IgD-negative memory B cell (primary cell): Measurements from ENCODE around the gene CIC. TPM values are rescaled to one million over a fixed set of nuclear protein-coding genes. Genes with fewer than 3 reads are reported as not detected.

Source experiments
- H3K27ac Mint-ChIP-seq, 3 donors: one replicate each; pipeline ENCODE4 v1.8.0; 2020 to 2022; ENCODE audit warnings: mild to moderate bottlenecking in 3 of 3, mixed read lengths in 3 of 3, moderate library complexity in 1 of 3
- H3K27me3 Mint-ChIP-seq: one replicate; pipeline ENCODE4 v1.8.0; 2021; ENCODE audit warnings: mixed read lengths
- H3K36me3 Mint-ChIP-seq: one replicate; pipeline ENCODE4 v1.8.0; 2020; ENCODE audit warnings: mild to moderate bottlenecking, mixed read lengths
- H3K4me1 Mint-ChIP-seq, 3 donors: one replicate each; pipeline ENCODE4 v1.8.0; 2020 to 2022; ENCODE audit warnings: mixed read lengths in 3 of 3, mild to moderate bottlenecking in 1 of 3
- H3K4me3 Mint-ChIP-seq, 4 donors: one replicate each; pipeline ENCODE4 v1.8.0; 2020 to 2022; ENCODE audit warnings: mild to moderate bottlenecking in 4 of 4, mixed read lengths in 4 of 4, moderate library complexity in 3 of 4
- H3K9me3 Mint-ChIP-seq, 3 donors: one replicate each; pipeline ENCODE4 v1.8.0; 2020 to 2021; ENCODE audit warnings: mixed read lengths in 3 of 3, mild to moderate bottlenecking in 1 of 3
- polyA plus RNA-seq: library from polyadenylated mRNA; unstranded; fragments of 300-500 nt; fragmentation: Illumina TruSeq; gene quantifications from one replicate; pipeline ENCODE4 v1.2.3, GENCODE V29; 2021

Gene CIC
- polyA plus RNA-seq, 1 donor from 2014 or later, result 4.5 TPM

DNA sequence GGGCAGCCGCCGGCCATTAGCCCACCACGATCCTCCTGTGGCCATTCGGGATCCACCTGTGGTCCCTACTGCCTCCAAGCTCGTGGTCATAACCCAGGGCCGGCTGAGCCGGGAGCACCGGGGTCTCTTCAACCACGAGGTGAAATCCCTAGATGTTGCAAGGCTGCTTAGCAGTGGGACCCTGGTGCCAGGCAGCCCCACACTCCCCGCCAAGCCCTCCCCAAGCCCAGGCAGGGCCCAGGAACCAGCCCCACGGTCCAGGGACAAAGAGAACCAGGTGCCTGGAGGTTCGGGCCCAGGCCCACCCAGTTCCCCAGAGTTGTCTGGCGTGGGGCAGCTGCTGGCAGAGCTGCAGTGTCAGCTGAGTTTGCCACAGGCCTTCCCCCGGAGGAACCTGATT, 40.6 kb downstream of the CIC start:
- Mint-ChIP-seq H3K27ac (no peak overlapping the region), H3K9me3 (no peaks in the 10 kb centered on the region), H3K4me1 (peaks cover 0 to 2% (median 2%) of the 10 kb centered on the region in 3 donors), H3K27me3 (peaks cover 19% of the 10 kb centered on the region), H3K36me3 (no peaks in the 10 kb centered on the region), H3K4me3 (no peak overlapping the region)

DNA sequence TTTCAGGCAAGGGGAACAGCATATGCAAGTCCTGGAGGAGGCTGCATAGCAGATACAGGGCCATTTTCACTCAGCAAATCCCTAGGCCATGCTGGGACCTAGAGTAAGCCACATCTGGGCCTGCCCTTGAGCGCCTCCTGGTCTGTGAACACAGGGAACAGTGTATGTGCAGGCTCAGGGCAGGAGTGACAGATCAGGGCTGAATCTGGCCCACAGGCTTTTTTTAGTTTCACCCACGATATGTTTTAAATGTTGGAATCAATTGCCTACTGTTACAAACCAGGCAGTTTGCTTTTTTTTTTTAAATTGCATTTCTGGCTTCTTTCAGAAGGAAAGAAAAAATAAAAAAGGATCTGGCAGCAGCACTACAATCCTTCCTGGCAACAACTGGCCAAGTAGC, 42.6 kb downstream of the CIC start:
- Mint-ChIP-seq H3K9me3 (no peaks in the 10 kb centered on the region), H3K36me3 (no peaks in the 10 kb centered on the region), H3K4me1 (peaks cover 0 to 2% (median 2%) of the 10 kb centered on the region in 3 donors), H3K27ac (no peak overlapping the region), H3K4me3 (peak overlapping the region in 1 of 4 donors; percentile 47), H3K27me3 (peaks cover 22% of the 10 kb centered on the region)

DNA sequence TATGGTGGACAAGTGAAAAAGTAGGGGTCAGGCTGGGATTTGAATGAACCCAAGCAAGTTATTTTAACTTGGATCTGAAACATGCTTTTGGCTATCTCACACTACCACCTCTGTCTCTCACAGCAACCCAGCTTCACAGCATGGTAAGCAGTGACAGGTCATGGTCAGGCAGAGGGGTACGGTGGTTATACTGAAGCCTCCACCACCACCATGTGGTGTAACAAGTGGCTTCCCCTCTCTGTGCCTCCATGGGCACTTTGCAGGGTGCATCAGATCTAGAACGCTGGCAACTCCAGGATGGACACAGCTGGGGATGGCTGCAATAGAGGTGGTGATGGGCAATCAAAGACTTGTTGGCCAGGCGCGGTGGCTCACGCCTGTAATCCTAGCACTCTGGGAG, 43.3 kb downstream of the CIC start:
- H3K36me3 Mint-ChIP-seq, result no peaks in the 10 kb centered on the region
- peaks cover 22% of the 10 kb centered on the region for H3K27me3 Mint-ChIP-seq
- no peaks in the 10 kb centered on the region for H3K9me3 Mint-ChIP-seq
- no peak overlapping the region for H3K27ac Mint-ChIP-seq
- peak overlapping the region in 3 of 4 donors; percentile 13 to 74 (median 73) for H3K4me3 Mint-ChIP-seq
- H3K4me1 Mint-ChIP-seq, result peaks cover 0 to 7% (median 4%) of the 10 kb centered on the region in 3 donors

DNA sequence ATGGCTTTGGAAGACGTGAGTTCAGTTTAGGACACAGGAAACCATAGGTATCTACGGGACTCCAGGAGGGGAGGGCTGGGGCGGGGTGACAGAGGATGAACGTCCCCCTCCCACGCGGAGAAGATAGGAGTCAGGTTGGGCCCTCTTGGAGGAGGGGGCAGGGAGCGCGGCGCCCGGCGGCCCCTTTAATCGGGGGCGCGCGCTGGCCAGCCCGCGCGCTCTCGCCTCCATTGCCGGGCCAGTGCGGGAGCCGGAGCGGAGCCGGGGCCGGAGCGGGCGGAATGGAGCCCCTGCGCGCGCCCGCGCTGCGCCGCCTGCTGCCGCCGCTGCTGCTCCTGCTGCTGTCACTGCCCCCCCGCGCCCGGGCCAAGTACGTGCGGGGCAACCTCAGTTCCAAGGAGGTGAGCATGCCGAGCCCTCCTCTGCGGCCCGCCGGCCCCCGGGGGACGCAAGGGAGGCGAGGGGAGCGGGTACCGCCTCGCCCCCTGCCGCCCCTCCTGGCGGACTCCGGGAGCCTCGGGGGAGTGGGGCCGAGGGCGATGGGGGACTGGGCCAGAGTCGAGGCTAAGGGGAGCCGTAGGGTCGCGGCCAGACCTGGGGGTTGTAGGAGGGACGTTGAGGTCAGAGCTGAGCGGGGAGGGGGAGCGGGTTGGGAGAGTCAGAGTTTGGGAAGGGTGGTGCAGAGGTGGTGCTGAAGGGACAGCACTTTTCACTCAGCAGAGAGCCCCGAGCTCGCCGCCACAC, 44.2 kb downstream of the CIC start, which contains the start of gene TMEM145:
TMEM145 (plus strand) TSS at position 214 of the 744 bp plus-strand sequence; CDS start at position 282, 68 bp downstream.
- Mint-ChIP-seq H3K4me1 (peaks cover 0 to 8% (median 4%) of the 10 kb centered on the region in 3 donors), H3K36me3 (no peaks in the 10 kb centered on the region), H3K27me3 (peaks cover 22% of the 10 kb centered on the region), H3K4me3 (peak within 1 kb of the TSS; percentile 13 to 91 (median 69)), H3K27ac (peak within 1 kb of the TSS in 1 of 3 donors; percentile 71), H3K9me3 (no peaks in the 10 kb centered on the region)

DNA sequence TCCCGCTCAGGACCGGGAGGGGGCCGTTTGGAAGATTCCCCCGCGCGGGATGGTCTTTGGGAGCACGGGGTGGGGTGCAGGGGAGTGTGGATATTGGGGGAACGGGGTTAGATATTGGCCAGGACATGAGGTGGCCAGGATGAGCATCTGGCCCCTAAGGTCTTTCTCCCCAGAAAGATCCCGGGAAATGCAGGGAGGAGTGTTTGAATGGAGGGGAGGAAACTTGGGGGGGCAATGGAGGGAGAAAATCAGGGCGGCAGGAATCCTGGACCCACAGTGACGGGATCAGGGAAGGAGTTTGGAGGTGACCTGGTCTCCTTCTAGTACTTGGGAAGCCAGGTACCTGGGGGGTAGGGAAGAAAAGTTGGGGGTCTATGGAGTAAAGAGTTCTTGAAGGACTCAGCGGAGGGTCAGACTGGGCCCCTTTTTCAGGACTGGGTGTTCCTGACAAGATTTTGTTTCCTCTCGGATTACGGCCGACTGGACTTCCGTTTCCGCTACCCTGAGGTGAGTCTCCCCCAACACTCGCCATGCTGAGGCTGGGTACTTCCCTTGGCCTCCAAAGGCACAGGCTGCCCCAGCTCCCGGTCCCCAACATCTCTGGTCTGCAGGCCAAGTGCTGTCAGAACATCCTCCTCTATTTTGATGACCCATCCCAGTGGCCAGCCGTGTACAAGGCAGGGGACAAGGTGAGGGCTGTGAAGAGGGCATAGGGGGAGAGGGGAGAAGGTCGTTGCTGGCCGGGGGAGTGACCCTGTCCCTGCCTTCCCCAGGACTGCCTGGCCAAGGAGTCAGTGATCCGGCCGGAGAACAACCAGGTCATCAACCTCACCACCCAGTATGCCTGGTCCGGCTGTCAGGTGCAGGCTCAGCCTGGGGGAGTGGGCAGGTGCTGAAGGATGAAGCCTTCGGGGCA, 45.0 kb downstream of the CIC start:
- H3K36me3 Mint-ChIP-seq, result no peaks in the 10 kb centered on the region
- H3K27ac Mint-ChIP-seq, result peak overlapping the region in 1 of 3 donors; percentile 71
- peaks cover 22% of the 10 kb centered on the region for H3K27me3 Mint-ChIP-seq
- H3K9me3 Mint-ChIP-seq, result no peaks in the 10 kb centered on the region
- H3K4me1 Mint-ChIP-seq, result peaks cover 0 to 7% (median 4%) of the 10 kb centered on the region in 3 donors
- peak overlapping the region in 3 of 4 donors; percentile 28 to 81 (median 65) for H3K4me3 Mint-ChIP-seq

DNA sequence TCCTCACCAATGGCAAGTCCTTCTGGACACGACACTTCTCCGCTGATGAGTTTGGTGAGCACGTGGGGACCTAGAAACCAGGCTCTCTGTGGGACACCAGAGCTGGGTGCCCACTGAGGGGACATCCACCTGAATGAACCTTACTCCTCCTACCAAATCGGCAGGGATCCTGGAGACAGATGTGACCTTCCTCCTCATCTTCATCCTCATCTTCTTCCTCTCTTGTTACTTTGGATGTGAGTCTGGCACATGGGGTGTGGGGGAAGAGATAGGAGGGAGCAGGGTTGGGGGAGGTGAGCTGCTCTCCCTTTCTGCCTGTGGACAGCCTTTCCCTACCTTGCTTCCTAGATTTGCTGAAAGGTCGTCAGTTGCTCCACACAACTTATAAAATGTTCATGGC, 46.0 kb downstream of the CIC start:
- H3K27me3 Mint-ChIP-seq, result peaks cover 22% of the 10 kb centered on the region
- H3K9me3 Mint-ChIP-seq, result no peaks in the 10 kb centered on the region
- peaks cover 0 to 7% (median 4%) of the 10 kb centered on the region in 3 donors for H3K4me1 Mint-ChIP-seq
- no peaks in the 10 kb centered on the region for H3K36me3 Mint-ChIP-seq
- peak overlapping the region in 1 of 4 donors; percentile 77 for H3K4me3 Mint-ChIP-seq
- H3K27ac Mint-ChIP-seq, result no peak overlapping the region

DNA sequence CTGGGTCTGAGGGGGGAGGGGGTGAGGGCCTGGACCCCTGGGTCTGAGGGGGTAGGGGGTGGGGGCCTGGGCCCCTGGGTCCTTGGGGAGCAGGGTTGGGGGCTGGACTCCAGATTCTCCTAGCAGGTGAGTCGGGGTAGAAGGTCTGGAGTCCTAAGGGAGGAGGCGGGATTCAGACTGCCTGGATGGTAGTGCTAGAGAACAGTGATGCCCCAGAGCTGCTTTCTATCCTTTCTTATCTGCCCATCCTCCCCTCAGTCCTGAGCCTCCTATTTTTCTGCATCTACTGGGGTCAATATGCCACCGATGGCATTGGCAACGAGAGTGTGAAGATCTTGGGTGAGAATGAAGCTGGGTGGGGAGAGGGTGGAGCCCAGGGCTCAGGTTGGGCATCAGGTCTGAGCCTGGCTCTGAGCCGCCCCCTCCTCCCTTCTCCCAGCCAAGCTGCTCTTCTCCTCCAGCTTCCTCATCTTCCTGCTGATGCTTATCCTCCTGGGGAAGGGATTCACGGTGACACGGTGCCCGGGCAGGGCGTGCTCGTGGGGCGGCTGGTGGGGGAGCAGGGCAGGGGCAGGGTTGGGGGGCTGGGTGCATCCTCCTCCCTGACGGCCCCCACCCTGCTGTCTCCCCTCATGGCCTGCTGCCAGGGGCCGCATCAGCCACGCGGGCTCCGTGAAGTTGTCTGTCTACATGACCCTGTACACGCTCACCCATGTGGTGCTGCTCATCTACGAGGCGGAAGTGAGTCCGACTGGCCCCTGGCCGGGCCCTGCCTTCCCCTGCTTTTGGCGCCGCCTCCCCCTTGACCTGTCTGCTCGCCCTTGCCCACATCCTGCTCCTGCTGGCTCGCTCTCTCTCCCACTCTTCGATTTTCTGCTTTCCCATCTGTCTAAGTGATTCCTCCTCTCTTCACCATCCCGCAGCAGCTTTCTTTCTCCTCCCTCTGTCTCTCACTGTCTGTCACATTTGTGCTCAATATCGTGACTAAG, 47.5 kb downstream of the CIC start:
- Mint-ChIP-seq H3K36me3 (no peaks in the 10 kb centered on the region), H3K27ac (no peak overlapping the region), H3K4me3 (peak overlapping the region in 2 of 4 donors; percentile 39 to 66), H3K27me3 (peaks cover 21% of the 10 kb centered on the region), H3K4me1 (peaks cover 0 to 8% (median 4%) of the 10 kb centered on the region in 3 donors), H3K9me3 (no peaks in the 10 kb centered on the region)

DNA sequence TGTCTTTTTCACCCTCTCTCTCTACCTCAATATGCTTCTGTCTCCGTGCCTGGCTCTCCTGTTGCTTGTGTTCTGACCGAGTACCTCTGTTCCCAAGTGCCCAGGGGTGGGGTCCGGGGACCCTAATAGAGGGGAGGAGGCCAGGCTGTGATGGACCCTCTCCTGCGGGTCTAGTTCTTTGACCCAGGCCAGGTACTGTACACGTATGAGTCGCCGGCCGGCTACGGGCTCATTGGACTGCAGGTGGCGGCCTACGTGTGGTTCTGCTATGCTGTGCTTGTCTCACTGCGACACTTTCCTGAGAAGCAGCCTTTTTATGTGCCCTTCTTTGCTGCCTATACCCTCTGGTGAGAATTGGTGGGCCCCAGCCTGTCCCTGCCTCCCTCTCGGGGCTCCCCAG, 48.5 kb downstream of the CIC start:
- Mint-ChIP-seq H3K27me3 (peaks cover 17% of the 10 kb centered on the region), H3K27ac (no peak overlapping the region), H3K36me3 (no peaks in the 10 kb centered on the region), H3K4me3 (peak overlapping the region in 1 of 4 donors; percentile 39), H3K9me3 (no peaks in the 10 kb centered on the region), H3K4me1 (peaks cover 0 to 8% (median 4%) of the 10 kb centered on the region in 3 donors)

DNA sequence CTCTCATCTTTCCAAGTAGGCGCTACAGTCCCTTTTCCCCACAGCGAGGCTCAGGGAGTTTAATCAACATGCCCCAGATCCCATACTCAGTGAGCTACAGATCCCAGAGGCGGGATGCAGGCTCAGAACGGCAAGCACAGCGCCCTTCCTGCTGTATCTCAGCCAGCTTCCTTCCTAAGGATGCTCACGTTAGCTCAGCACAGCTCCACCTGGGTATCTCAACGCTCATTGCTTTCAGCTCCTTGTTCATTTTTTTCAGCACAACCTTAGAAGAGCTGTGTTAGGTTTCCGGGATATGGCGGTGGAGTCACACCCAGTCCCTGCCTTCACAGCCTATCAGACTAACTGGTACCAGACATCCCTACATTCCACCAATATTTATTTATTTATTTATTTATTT, 53.3 kb downstream of the CIC start:
- Mint-ChIP-seq H3K4me3 (no peak overlapping the region), H3K27me3 (peaks cover 12% of the 10 kb centered on the region), H3K36me3 (no peaks in the 10 kb centered on the region), H3K4me1 (peaks cover 13 to 21% (median 13%) of the 10 kb centered on the region in 3 donors), H3K9me3 (no peaks in the 10 kb centered on the region), H3K27ac (no peak overlapping the region)

DNA sequence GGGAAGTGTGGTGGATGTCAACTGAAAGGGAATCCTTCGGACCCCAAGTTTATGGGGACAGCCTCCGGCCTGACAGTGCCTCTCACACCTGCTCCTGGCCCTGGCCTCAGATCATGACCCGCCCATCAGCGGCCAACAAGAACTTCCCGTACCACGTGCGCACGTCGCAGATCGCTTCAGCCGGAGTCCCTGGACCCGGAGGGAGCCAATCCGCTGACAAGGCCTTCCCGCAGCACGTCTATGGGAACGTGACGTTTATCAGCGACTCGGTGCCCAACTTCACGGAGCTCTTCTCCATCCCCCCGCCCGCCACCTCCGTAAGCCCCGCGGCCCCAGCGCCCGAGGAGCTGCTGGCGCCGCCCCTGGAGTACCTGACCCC, 54.4 kb downstream of the CIC start:
- H3K4me3 Mint-ChIP-seq, result peak overlapping the region; percentile 33 to 79 (median 56)
- no peak overlapping the region for H3K27ac Mint-ChIP-seq

DNA sequence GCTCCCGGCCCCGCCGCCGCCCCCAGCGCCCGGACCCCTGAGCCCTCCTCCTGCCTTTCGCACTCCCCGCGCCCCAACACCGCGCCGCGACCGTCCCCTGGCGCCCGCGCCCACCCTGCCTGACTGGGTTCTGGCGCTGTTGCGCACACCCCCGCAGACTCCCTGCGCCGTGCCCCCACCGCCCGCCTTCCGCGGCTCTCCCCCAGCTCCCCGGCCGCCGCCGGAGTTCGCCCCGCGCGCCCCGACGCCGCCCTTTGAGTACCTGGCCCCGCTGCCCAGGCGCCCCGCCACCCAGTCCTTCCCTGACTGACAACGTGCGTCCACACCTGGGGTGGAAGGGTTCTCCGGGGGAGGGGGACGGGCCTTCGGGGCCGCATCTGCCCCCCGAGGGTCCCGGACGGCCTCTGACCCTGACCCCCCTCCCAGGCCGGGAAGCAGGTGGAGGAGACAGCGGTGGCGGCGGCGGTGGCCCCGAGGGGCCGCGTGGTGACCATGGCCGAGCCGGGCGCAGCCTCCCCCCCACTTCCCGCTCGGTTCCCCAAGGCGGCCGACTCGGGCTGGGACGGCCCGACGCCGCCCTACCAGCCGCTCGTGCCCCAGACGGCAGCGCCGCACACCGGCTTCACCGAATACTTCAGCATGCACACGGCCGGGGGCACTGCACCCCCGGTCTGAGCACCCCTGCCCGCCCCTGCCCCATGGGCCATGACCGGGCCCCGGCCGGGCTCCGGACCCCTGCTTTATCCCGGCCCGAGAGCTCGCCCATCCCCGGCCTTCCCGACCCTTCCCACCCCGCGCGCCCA, 55.0 kb downstream of the CIC start:
- Mint-ChIP-seq H3K27ac (no peak overlapping the region), H3K9me3 (no peaks in the 10 kb centered on the region), H3K36me3 (no peaks in the 10 kb centered on the region), H3K4me3 (peak overlapping the region in 3 of 4 donors; percentile 72 to 96 (median 93)), H3K4me1 (peaks cover 11 to 22% (median 19%) of the 10 kb centered on the region in 3 donors), H3K27me3 (peaks cover 12% of the 10 kb centered on the region)

More for the DNA sequence above, 54.4 kb downstream of the CIC start:
- no peaks in the 10 kb centered on the region for H3K36me3 Mint-ChIP-seq
- peaks cover 12% of the 10 kb centered on the region for H3K27me3 Mint-ChIP-seq
- H3K9me3 Mint-ChIP-seq, result no peaks in the 10 kb centered on the region
- H3K4me1 Mint-ChIP-seq, result peaks cover 11 to 22% (median 19%) of the 10 kb centered on the region in 3 donors

DNA sequence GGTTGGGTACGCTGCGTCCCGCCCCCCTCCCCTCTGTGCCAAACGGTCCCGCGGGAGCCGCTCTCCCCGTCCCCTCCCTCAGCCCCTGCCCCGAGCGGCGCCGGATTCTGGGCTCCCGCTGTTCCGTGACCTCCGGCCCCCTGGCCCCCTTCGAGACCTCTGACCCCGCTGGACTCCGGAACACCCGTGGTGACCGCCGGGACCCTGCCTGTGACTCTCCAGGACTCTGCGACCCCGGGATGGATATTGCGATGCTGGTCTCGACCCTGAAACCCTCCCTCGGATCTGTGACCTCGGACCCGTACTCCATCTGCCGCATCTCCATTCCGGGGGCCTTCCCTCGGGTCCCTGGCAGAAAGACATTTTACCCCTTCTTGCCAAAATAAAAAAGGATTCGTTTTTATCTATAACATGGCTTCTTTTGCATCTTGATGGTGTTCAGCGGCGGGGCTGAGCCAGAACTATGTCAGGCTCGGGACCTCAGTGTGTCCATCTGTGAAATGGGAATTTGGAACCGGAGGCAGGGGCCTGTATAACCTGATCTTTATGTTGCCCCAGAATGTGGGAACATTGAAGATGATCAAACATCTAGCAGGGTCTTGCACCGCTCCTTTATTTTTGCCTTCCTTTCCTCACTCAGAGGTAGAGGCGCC, 55.7 kb downstream of the CIC start:
- Mint-ChIP-seq H3K27me3 (peaks cover 12% of the 10 kb centered on the region), H3K4me1 (peaks cover 15 to 22% (median 22%) of the 10 kb centered on the region in 3 donors), H3K4me3 (peak overlapping the region; percentile 90 to 97 (median 94)), H3K27ac (peak overlapping the region; percentile 51 to 89 (median 82)), H3K36me3 (no peaks in the 10 kb centered on the region), H3K9me3 (no peaks in the 10 kb centered on the region)

DNA sequence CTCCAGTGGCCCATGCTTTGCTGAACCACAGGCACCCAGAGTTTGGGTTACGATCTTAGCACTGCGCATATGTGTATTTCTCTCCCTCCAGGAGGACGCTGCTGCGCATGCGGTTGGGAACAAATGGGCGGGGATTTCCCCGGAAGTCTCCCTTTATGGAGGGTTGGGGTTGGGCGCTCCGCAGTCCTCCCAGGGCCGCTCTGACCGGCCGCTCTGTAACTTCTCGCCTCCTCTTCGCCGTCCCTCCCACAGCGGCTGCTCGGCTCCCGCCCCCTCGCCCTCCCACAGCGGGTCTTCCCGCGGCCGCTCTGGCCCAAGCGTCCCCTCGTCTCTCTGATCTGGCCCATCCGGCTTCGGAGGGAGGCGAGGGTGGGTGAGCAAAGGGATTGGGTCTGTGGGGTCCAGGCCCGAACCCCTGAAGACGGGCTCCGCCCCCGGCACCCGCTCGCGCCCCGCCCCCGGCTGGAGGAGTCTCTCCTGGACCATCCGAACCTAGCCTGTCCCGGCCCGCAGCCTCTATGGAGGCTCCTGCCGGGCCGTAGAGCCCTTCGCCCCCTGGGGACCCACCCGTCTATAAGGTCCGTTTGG, 56.4 kb downstream of the CIC start, which contains the start of gene MEGF8:
MEGF8 (plus strand) TSS at position 328 of the 588 bp plus-strand sequence. CDS start 609 bp downstream, outside the sequence.
- Mint-ChIP-seq H3K36me3 (no peaks in the 10 kb centered on the region), H3K4me1 (peaks cover 15 to 22% (median 22%) of the 10 kb centered on the region in 3 donors)

More for the DNA sequence above, 56.4 kb downstream of the CIC start, which contains the start of gene MEGF8:
- Mint-ChIP-seq H3K27ac (peak within 1 kb of the TSS; percentile 51 to 89 (median 82)), H3K9me3 (no peaks in the 10 kb centered on the region), H3K4me3 (peak within 1 kb of the TSS; percentile 90 to 97 (median 94)), H3K27me3 (peaks cover 12% of the 10 kb centered on the region)
